ENCODE results near the gene MT4. TPM values are rescaled to one million over a fixed set of nuclear protein-coding genes. Genes with fewer than 3 reads are reported as not detected.

Gene MT4
- total and polyA plus RNA-seq, 9 donors: not detected

- Histone ChIP-seq H3K27me3 (no peaks in the 10 kb centered on the region), H3K9me3 (no peaks in the 10 kb centered on the region), H3K4me1 (ENCODE audit: insufficient read depth) (peaks cover 11% of the 10 kb centered on the region), H3K27ac (peak within 1 kb of the TSS; percentile 42 to 58), H3K36me3 (no peaks in the 10 kb centered on the region), H3K4me3 (peak within 1 kb of the TSS; percentile 85)
- TF ChIP-seq CTCF (IDR thresholded peaks at IDR 0.05): peak in 2 of 3 donors; percentile 21 to 30
- no peak for TF ChIP-seq EP300 (IDR thresholded peaks at IDR 0.05)
- peak; percentile 89 for TF ChIP-seq POLR2A (IDR thresholded peaks at IDR 0.05)
- peak; percentile 88 to 94 (median 91) for DNase-seq
- intact Hi-C loops (cut with DNase I): loop anchor here in 3 of 4 donors (5.0 to 10.0 kb wide), 4 partner anchors 65 to 185 kb away; partner anchors contain the start of gene MT3 (in 1 of the 3)
- 0 to 1% (median 1%) methylated on average over 55 to 65 of the region's 65 CpGs for WGBS, 3 donors
Measured at GRCh38 chr16:56519459-56520250, 45.2 kb upstream of the MT4 start, which contains the start of gene BBS2. Gene BBS2, minus strand, starts transcription at chr16:56520024. Its CDS starts 162 bp downstream, at chr16:56519862.

GRCh38 chr16:56520251-56520577 lies 44.7 kb upstream of the MT4 start:
- no peaks in the 10 kb centered on the region for H3K36me3 ChIP-seq
- no peak for TF ChIP-seq CTCF (IDR thresholded peaks at IDR 0.05)
- TF ChIP-seq POLR2A (IDR thresholded peaks at IDR 0.05): no peak
- no peak for TF ChIP-seq EP300 (IDR thresholded peaks at IDR 0.05)
- peak overlapping the region; percentile 85 for H3K4me3 ChIP-seq
- 15 to 18% (median 17%) methylated on average over 4 of the region's 4 CpGs for WGBS, 3 donors
- peak overlapping the region; percentile 42 to 58 for H3K27ac ChIP-seq
- H3K9me3 ChIP-seq: no peaks in the 10 kb centered on the region
- intact Hi-C loops (cut with DNase I): loop anchor here in 1 of 4 donors (10.0 kb wide), 1 partner anchor 175 kb away; no protein-coding TSS in a partner anchor
- DNase-seq: no peak
- no peaks in the 10 kb centered on the region for H3K27me3 ChIP-seq
- peaks cover 9% of the 10 kb centered on the region for H3K4me1 ChIP-seq (ENCODE audit: insufficient read depth)

- intact Hi-C loops (cut with DNase I): loop anchor here in 1 of 4 donors (10.0 kb wide), 1 partner anchor 170 kb away; no protein-coding TSS in a partner anchor
- DNase-seq: no peak
- Histone ChIP-seq H3K27me3 (no peaks in the 10 kb centered on the region), H3K4me1 (ENCODE audit: insufficient read depth) (no peaks in the 10 kb centered on the region), H3K4me3 (no peak overlapping the region), H3K36me3 (no peaks in the 10 kb centered on the region), H3K9me3 (no peaks in the 10 kb centered on the region), H3K27ac (no peak overlapping the region)
- TF ChIP-seq POLR2A (IDR thresholded peaks at IDR 0.05): no peak
- TF ChIP-seq CTCF (IDR thresholded peaks at IDR 0.05): no peak
- no peak for TF ChIP-seq EP300 (IDR thresholded peaks at IDR 0.05)
- WGBS, 3 donors: 69 to 76% (median 72%) methylated on average over 9 of the region's 9 CpGs
Measured at GRCh38 chr16:56525236-56525635, 39.6 kb upstream of the MT4 start.

GRCh38 chr16:56530872-56531271 lies 34.0 kb upstream of the MT4 start:
- WGBS, 3 donors: 67 to 79% (median 75%) methylated on average over 1 of the region's 1 CpG
- Histone ChIP-seq H3K9me3 (no peaks in the 10 kb centered on the region), H3K4me3 (no peak overlapping the region), H3K36me3 (no peaks in the 10 kb centered on the region), H3K27ac (no peak overlapping the region), H3K27me3 (no peaks in the 10 kb centered on the region), H3K4me1 (ENCODE audit: insufficient read depth) (no peaks in the 10 kb centered on the region)
- intact Hi-C loops (cut with DNase I): no loop called here
- no peak for DNase-seq
- TF ChIP-seq EP300 (IDR thresholded peaks at IDR 0.05) (no peak), POLR2A (IDR thresholded peaks at IDR 0.05) (no peak), CTCF (IDR thresholded peaks at IDR 0.05) (no peak)

All from ovary (tissue), 9 donors.